K562 (cell line): ENCODE results near the gene TPK1.

ENCODE experiments used
- FOXJ3 ChIP-seq: sonication (generic); formaldehyde crosslinking; IDR thresholded peaks from 2 replicates; pipeline ENCODE4 v1.4.0; 2020; ENCODE audit warnings: mild to moderate bottlenecking, missing genetic modification reagents
- HCFC1 ChIP-seq: IDR thresholded peaks from 2 replicates; pipeline ENCODE4 v1.6.1; 2012; ENCODE audit warnings: low read depth, low read length, improper control_type of control experiment
- RFX5 ChIP-seq: IDR thresholded peaks from 2 replicates; pipeline ENCODE4 v1.6.1; 2011; ENCODE audit warnings: low read depth, mild to moderate bottlenecking, improper control_type of control experiment, low read length
- ZNF274 ChIP-seq: IDR thresholded peaks from 2 replicates; pipeline ENCODE4 v1.6.1; 2011; ENCODE audit warnings: low read depth, mild to moderate bottlenecking, low read length, moderate library complexity, borderline replicate concordance

DNA sequence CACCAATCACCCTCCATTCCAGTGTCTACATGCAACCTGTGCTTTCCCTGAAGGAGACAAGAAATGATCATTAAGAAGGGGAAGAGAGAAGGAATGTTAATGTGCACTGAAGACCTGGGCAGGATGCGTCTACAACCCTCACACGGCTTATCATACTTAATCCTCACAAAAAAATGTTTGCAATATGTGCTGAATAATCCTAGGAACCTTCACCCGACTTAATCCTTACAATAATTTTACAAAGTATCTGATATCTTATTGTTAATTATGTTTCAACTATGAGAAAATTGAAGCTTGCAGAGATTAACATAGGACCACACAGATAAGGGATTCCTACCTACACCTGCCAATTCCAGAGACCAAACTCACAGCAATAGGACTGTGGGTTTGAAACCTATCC, 287.3 kb downstream of the TPK1 start:
- no peak for TF ChIP-seq ZNF274
- TF ChIP-seq HCFC1 = no peak
- TF ChIP-seq FOXJ3 (CRISPR knock-in tag) = no peak
- no peak for TF ChIP-seq RFX5
